ENCODE measurements around the gene SPC25.
"Not testable (repeated sequence)": the region's sequence is repeated elsewhere in the genome, so short reads cannot be mapped to it uniquely, and the experiment has no call there.

The SPC25 gene

DNA sequence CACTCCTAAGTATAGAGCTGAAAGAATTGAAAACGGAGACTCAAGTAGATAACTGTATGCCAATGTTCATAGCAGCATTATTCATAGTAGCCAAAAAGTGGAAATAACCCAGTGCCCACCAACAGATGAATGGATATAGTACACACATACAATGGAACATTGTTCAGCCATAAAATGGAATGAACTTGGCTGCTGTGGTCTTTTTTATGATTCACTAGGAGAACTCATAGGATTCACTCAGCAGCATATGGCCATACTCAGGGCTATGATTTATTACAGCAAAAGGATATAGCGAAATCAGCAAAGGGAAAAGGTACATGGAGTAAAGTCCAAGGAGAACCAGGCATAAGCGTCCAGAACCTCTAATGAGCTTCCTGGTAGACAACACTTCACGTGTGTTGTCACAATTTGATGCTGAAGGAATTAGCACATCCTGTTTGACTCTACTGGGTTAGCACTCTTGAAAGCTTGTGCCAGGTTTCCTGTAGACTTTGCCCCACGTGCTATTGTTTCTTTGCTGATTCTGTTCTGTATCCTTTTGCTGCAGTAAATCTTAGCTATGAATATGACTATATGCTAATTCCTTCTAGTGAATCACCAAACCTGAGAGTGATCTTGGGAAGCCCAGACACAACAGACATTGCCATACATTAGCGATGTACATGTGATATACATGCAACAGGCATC, 15.7 kb downstream of the SPC25 start:
- Mint-ChIP-seq H3K36me3 (no peaks in the 10 kb centered on the region), H3K27ac (no peak overlapping the region), H3K4me3 (no peak overlapping the region), H3K27me3 (no peaks in the 10 kb centered on the region), H3K9me3 (no peaks in the 10 kb centered on the region), H3K4me1 (peaks cover 4% of the 10 kb centered on the region)

DNA sequence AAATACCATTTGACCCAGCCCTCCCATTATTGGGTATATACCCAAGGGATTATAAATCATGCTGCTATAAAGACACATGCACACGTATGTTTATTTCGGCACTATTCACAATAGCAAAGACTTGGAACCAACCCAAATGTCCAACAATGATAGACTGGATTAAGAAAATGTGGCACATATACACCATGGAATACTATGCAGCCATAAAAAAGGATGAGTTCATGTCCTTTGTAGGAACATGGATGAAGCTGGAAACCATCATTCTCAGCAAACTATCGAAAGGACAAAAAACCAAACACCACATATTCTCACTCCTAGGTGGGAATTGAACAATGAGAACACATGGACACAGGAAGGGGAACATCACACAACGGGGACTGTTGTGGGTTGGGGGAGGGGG, 19.4 kb downstream of the SPC25 start:
- not testable (repeated sequence) for H3K27me3 Mint-ChIP-seq, H3K27ac Mint-ChIP-seq, H3K9me3 Mint-ChIP-seq, H3K4me3 Mint-ChIP-seq, H3K4me1 Mint-ChIP-seq, H3K36me3 Mint-ChIP-seq

DNA sequence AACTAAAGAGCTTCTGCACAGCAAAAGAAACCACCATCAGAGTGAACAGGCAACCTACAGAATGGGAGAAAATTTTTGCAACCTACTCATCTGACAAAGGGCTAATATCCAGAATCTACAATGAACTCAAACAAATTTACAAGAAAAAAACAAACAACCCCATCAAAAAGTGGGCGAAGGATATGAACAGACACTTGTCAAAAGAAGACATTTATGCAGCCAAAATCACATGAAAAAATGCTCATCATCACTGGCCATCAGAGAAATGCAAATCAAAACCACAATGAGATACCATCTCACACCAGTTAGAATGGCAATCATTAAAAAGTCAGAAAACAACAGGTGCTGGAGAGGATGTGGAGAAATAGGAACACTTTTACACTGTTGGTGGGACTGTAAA, 19.9 kb downstream of the SPC25 start:
- H3K36me3 Mint-ChIP-seq, result not testable (repeated sequence)

DNA sequence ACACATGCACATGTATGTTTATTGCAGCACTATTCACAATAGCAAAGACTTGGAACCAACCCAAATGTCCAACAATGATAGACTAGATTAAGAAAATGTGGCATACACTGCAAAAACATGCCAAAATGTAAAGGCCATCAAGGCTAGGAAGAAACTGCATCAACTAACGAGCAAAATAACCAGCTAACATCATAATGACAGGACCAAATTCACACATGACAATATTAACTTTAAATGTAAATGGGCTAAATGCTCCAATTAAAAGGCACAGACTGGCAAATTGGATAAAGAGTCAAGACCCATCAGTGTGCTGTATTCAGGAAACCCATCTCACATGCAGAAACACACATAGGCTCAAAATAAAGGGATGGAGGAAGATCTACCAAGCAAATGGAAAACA, 23.1 kb downstream of the SPC25 start:
- H3K9me3 Mint-ChIP-seq, H3K36me3 Mint-ChIP-seq, H3K27me3 Mint-ChIP-seq, H3K4me1 Mint-ChIP-seq, H3K4me3 Mint-ChIP-seq, H3K27ac Mint-ChIP-seq: not testable (repeated sequence)

More for the DNA sequence above, 19.9 kb downstream of the SPC25 start:
- H3K27ac Mint-ChIP-seq, H3K9me3 Mint-ChIP-seq, H3K4me1 Mint-ChIP-seq, H3K4me3 Mint-ChIP-seq, H3K27me3 Mint-ChIP-seq: not testable (repeated sequence)

DNA sequence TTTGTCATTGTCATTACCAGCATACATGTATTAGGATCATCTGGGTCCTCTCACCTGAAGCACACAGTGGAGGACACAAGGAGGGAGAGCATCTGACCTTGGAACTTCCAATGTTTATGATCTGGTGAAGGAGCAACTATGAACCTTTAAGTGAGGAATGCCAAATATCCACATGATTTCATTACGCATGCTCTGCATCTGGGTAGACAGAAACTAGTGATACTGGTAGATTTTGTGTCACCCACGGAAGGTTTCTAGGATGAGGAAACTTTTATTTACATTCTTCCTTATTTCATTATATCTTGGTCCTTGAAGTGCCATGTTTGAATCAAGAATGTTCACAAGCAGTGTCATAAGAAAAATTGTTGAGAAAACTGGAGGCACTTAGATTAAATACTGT, 32.1 kb downstream of the SPC25 start:
- Mint-ChIP-seq H3K4me3 (no peak overlapping the region), H3K9me3 (no peaks in the 10 kb centered on the region), H3K27me3 (no peaks in the 10 kb centered on the region), H3K36me3 (no peaks in the 10 kb centered on the region), H3K27ac (no peak overlapping the region), H3K4me1 (no peaks in the 10 kb centered on the region)

DNA sequence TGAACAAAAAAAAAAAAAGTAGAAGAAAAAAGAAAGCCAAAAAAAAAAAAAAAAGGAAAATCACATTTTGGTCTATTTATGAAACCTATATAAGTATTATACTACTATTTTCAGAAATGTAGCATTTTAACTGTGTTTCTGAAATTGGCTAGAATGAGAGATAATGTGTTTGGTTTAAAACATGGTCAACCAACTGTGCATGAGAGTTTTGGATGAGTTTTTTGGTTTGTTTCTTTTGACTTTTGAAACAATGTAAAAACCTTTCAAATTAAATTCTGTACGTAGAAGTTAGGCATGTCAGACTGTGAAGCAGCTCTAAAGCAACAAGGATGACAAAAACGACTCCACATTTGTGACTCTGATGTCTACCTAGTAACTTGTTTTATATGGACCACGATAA, 34.6 kb downstream of the SPC25 start:
- Mint-ChIP-seq H3K4me3 (no peak overlapping the region), H3K27me3 (no peaks in the 10 kb centered on the region), H3K4me1 (no peaks in the 10 kb centered on the region), H3K9me3 (no peaks in the 10 kb centered on the region), H3K27ac (no peak overlapping the region), H3K36me3 (no peaks in the 10 kb centered on the region)

DNA sequence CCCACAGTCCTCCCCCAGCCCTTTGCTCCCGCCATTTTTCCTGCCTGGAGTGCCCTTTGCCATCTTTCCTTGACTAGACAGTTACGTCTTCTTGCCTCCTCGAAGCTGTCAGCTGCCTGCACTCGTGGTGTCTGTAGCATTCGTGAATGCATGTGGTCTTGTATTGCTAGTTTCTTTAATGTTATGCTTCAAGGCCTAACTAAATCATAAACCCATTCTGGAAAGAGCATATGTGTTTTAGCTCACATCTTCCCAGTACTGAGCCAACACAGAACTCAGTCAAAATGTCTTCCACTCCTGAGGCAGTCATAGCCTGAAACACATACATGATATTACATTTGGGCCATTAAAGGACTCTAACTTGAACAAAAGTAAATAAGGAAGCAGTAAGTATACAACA, 35.6 kb downstream of the SPC25 start:
- Mint-ChIP-seq H3K4me3 (no peak overlapping the region), H3K36me3 (no peaks in the 10 kb centered on the region), H3K4me1 (no peaks in the 10 kb centered on the region), H3K9me3 (no peaks in the 10 kb centered on the region), H3K27me3 (no peaks in the 10 kb centered on the region), H3K27ac (no peak overlapping the region)

DNA sequence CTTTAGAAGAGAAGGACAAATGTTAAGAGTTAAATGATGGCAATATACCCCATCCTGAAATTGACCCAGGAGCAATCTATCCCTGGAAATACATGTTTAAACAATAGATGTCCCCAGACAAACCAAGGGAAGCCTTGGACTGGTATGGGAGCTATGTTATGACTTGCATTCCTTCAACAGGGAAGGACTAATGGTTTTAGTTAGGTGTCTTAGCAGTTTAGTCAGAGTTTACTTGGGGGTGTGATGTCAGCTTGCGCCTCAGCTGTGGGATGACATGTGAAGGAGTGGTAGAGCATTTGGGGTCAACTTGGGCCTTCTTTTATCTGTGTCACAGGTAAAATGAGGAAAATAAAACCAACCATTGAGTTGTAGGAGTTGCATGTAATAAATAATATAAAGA, 36.8 kb downstream of the SPC25 start:
- no peak overlapping the region for H3K4me3 Mint-ChIP-seq
- no peaks in the 10 kb centered on the region for H3K9me3 Mint-ChIP-seq
- no peaks in the 10 kb centered on the region for H3K36me3 Mint-ChIP-seq
- H3K4me1 Mint-ChIP-seq, result no peaks in the 10 kb centered on the region
- no peaks in the 10 kb centered on the region for H3K27me3 Mint-ChIP-seq
- no peak overlapping the region for H3K27ac Mint-ChIP-seq

DNA sequence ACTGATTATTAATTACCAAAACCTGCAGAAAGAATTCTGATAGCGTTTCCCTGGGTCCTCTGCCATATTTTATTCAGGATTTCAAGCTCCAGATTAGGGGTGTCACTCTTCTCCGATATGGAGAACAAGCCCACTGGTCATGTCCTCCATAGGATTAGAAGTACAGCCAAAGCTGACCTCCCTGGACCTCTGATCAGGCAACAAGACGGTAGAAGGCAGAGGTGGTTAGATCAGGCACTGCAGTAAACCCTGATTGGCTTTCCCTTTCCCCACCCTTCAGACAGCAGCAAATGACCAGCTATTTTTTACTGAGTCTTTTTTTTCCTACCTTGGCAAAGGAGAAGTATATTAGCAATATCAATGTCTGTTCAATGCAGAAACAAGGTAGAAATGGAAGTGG, 37.7 kb downstream of the SPC25 start:
- Mint-ChIP-seq H3K36me3 (no peaks in the 10 kb centered on the region), H3K4me1 (no peaks in the 10 kb centered on the region), H3K4me3 (no peak overlapping the region), H3K27ac (no peak overlapping the region), H3K9me3 (no peaks in the 10 kb centered on the region), H3K27me3 (no peaks in the 10 kb centered on the region)

DNA sequence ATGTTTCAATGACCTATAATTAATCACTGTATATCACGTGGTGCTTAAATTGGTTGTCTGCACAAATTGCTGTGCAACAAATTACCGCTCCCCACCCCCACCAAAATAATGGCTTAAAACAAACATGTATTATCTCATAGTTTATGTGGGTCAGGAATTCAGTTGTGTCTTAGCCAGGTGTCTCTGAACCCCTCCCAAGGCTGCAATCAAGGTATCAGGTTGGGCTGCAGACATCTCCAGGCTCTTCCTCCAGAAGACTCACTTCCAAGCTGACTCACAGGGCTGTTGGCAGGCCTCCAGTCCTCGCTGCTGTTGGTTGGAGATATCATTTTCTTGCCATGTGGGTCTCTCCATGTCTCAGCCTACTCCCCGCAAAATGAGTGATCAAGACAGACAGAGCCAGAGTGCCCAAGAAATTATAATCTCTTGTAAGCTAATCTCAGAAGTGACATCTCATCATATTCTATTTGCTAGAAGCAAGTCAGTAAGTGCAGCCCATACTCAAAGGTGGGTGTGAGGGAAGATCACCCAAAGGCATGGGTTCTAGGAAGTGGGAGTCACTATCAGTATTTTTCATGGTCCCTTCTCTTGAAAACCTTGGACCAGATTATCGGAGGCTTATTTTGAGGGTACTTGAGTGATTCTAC, 38.4 kb downstream of the SPC25 start:
- Mint-ChIP-seq H3K27me3 (no peaks in the 10 kb centered on the region), H3K4me1 (no peaks in the 10 kb centered on the region), H3K27ac (no peak overlapping the region), H3K9me3 (no peaks in the 10 kb centered on the region), H3K36me3 (no peaks in the 10 kb centered on the region), H3K4me3 (no peak overlapping the region)

DNA sequence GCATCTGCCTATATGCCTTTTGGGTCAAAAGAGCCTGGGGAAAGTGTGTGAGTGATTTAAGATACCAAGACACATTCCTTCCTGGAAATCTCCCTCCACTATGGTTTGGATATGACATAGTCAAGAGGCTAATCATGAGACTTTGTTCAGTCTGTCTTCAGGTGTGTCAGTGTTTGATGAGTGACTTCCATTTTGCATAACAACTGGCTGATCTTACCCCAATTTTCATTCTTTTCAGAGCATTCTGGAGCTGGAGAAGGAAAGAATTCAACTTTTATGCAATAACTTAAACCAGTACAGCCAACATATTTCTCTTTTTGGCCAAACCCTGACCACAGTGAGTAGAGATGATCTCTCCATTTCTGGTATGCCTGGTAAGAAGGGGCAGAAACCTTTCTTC, 39.4 kb downstream of the SPC25 start:
- Mint-ChIP-seq H3K4me1 (no peaks in the 10 kb centered on the region), H3K27me3 (no peaks in the 10 kb centered on the region), H3K4me3 (no peak overlapping the region), H3K36me3 (no peaks in the 10 kb centered on the region), H3K27ac (no peak overlapping the region), H3K9me3 (no peaks in the 10 kb centered on the region)

DNA sequence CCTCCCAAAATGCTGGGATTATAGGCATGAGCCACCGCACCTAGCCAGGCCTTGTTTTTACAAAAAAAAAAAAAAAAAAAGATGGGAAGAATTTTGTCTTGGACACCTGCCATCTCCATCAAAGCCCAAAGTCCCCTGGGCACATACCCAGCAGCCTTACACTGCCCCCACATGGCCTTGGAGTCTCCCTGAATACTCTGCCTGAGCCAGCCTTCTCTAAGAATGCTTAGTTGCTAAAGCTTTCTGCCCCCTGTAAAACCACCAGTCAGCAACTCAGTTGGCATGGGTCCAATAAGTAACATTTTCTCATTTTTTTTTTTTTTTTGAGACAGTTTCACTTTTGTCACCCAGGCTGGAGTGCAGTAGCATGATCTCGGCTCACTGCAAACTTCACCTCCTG, 40.6 kb downstream of the SPC25 start:
- H3K27ac Mint-ChIP-seq, result no peak overlapping the region
- H3K27me3 Mint-ChIP-seq, result no peaks in the 10 kb centered on the region
- H3K4me3 Mint-ChIP-seq, result no peak overlapping the region
- no peaks in the 10 kb centered on the region for H3K9me3 Mint-ChIP-seq
- no peaks in the 10 kb centered on the region for H3K4me1 Mint-ChIP-seq
- H3K36me3 Mint-ChIP-seq, result no peaks in the 10 kb centered on the region

DNA sequence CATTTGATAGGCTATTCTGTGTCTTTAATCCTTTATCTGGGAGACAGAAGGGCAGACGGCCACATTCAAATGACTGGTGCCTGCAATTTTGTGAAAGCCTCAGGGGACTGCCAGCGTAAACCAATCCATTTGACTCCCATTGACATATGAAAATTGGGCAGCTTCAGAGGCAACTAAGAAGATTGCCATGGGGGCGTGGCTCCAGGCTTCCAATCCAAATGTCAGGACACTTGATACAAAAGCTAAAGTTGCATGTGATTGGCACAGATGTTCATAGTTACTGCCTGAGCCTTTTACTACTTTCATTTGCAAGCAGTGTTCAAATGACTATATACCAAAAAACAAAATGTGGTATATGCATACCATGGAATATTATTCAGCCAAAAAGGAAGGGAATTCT, 42.0 kb downstream of the SPC25 start:
- Mint-ChIP-seq H3K36me3 (no peaks in the 10 kb centered on the region), H3K27ac (no peak overlapping the region), H3K4me3 (no peak overlapping the region), H3K9me3 (no peaks in the 10 kb centered on the region), H3K4me1 (no peaks in the 10 kb centered on the region), H3K27me3 (no peaks in the 10 kb centered on the region)

DNA sequence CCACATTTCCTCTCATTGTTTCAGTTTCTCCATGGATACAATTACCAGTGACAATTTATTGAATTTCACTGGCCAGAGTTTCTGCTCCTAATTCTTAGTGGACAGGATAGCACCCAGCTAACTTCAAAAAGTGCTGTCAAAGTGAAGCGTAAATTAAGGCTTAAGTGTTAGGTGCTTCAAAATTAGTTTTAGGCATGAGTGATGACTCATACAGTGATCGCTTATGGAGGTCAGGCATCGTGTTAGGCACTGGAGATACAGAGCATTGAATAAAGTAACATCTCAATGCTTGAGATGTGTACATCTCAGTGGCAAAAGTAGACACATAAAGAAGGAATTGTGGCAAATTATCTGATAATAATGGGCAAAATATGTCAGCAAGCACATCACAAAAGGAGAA, 47.0 kb downstream of the SPC25 start:
- Mint-ChIP-seq H3K36me3 (peaks cover 3% of the 10 kb centered on the region), H3K9me3 (no peaks in the 10 kb centered on the region), H3K27ac (no peak overlapping the region), H3K4me1 (no peaks in the 10 kb centered on the region), H3K27me3 (no peaks in the 10 kb centered on the region), H3K4me3 (no peak overlapping the region)

DNA sequence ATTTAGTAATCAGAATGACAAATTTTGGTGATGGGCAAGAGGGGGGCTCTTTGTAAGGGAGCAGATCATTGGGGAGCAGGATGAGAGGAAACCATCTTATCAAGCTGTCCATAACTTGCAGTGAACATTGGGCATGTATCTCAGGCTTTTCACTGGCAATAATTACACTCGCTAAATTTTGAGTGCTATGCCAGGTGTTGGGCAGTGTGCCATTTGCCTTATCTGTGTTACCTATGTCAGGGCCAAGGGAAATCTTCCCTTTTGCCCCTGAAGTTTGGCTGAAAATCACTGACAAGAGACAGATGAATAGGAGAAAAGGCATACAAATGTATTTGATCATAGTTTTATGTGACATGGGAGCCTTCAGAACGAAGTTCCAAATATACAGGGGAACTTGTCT, 48.8 kb downstream of the SPC25 start:
- Mint-ChIP-seq H3K27ac (no peak overlapping the region), H3K4me1 (no peaks in the 10 kb centered on the region), H3K4me3 (no peak overlapping the region), H3K27me3 (no peaks in the 10 kb centered on the region), H3K9me3 (no peaks in the 10 kb centered on the region), H3K36me3 (peaks cover 3% of the 10 kb centered on the region)

DNA sequence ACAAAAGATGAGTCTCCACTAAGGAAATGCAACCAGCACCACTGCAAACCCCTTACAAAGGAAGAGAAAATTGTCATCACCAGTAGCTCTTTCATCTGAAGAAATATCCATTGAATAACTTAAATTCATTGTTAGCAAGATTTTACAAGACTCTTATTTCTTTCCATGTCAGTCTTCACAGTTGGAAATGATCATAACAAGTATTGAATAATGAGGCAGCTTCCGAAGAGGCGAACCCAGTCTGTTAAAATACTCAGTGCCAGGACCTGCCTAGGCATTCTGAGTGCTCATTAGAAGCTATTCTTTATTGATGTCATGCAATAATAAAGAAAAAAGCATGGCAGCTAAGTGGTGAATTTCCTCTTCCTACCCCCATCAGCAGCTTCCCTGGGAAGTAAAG, 54.3 kb downstream of the SPC25 start:
- Mint-ChIP-seq H3K4me3 (no peak overlapping the region), H3K36me3 (peaks cover 3% of the 10 kb centered on the region), H3K27ac (no peak overlapping the region), H3K27me3 (no peaks in the 10 kb centered on the region), H3K9me3 (no peaks in the 10 kb centered on the region), H3K4me1 (no peaks in the 10 kb centered on the region)

DNA sequence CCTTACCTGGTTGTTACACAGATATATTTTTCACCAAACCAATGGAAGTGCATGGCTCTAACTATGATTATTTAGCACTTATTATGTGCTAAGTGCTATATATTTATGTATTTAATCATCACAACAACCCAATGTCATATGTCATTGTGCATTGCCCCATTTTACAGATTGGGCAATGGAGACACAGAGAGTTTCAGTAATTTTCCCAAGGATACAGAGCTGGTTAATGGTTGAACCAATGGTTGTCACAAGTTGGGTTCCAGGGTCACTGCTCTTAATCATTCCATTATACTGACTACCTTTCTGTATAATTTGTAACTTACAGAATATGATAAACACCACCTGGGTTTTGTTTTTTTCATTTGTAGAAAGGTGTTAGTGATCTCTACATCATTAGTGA, 58.6 kb downstream of the SPC25 start:
- H3K4me3 Mint-ChIP-seq, result no peak overlapping the region
- no peak overlapping the region for H3K27ac Mint-ChIP-seq
- H3K9me3 Mint-ChIP-seq, result no peaks in the 10 kb centered on the region
- no peaks in the 10 kb centered on the region for H3K27me3 Mint-ChIP-seq
- H3K4me1 Mint-ChIP-seq, result no peaks in the 10 kb centered on the region
- H3K36me3 Mint-ChIP-seq, result no peaks in the 10 kb centered on the region
